B cell (primary cell): Measurements from ENCODE around the gene RAP1GAP.

Source experiments
- EZH2 ChIP-seq: IDR thresholded peaks from 2 replicates; pipeline ENCODE4 v1.6.1; 2012; ENCODE audit warnings: borderline replicate concordance, low read depth, mild to moderate bottlenecking, moderate library complexity, low read length; ENCODE audit not compliant: insufficient read depth, poor library complexity, severe bottlenecking
- TF ChIP-seq, protein P1 (sequence below): fragments of 200-600 bp; IDR thresholded peaks from one replicate; pipeline ENCODE4 v1.8.0; 2022; ENCODE audit warnings: antibody characterized with exemption, mild to moderate bottlenecking

- TF ChIP-seq, protein P1, sequence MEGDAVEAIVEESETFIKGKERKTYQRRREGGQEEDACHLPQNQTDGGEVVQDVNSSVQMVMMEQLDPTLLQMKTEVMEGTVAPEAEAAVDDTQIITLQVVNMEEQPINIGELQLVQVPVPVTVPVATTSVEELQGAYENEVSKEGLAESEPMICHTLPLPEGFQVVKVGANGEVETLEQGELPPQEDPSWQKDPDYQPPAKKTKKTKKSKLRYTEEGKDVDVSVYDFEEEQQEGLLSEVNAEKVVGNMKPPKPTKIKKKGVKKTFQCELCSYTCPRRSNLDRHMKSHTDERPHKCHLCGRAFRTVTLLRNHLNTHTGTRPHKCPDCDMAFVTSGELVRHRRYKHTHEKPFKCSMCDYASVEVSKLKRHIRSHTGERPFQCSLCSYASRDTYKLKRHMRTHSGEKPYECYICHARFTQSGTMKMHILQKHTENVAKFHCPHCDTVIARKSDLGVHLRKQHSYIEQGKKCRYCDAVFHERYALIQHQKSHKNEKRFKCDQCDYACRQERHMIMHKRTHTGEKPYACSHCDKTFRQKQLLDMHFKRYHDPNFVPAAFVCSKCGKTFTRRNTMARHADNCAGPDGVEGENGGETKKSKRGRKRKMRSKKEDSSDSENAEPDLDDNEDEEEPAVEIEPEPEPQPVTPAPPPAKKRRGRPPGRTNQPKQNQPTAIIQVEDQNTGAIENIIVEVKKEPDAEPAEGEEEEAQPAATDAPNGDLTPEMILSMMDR: no peak
- no peak for TF ChIP-seq EZH2
Measured at GRCh38 chr1:21616372-21616771, 52.8 kb downstream of the RAP1GAP start.
